Stomach (tissue), 9 donors: ENCODE data around the gene WNK2. TPM values are rescaled to one million over a fixed set of nuclear protein-coding genes. Genes with fewer than 3 reads are reported as not detected.

Experiments
- DNase-seq, 2 donors: peaks; one replicate each; pipeline versions ENCODE4 v3.0.0 to v3.0.0-alpha.2; 2013 to 2019
- H3K27ac ChIP-seq, 5 donors: fragments of 200-600 bp in 4 of 5; sonication (generic) in 4 of 5; one replicate each; pipeline ENCODE4 v1.5.1; 2013 to 2019; ENCODE audit warnings: mild to moderate bottlenecking in 1 of 5, moderate library complexity in 1 of 5
- H3K27me3 ChIP-seq, 3 donors: fragments of 200-600 bp; sonication (generic); one replicate each; pipeline ENCODE4 v1.5.1; 2017 to 2019; ENCODE audit warnings: mixed run types in 1 of 3
- H3K36me3 ChIP-seq, 4 donors: fragments of 200-600 bp; sonication (generic); 1 replicate in 3 of 4; 2 replicates in 1 of 4; pipeline ENCODE4 v1.5.1; 2016 to 2019
- H3K4me1 ChIP-seq, 4 donors: fragments of 200-600 bp; sonication (generic); one replicate each; pipeline ENCODE4 v1.5.1; 2016 to 2019
- H3K4me3 ChIP-seq, 4 donors: fragments of 200-600 bp; sonication (generic) in 3 of 4; one replicate each; pipeline ENCODE4 v1.5.1; 2016 to 2019; ENCODE audit warnings: mild to moderate bottlenecking in 1 of 4
- H3K9me3 ChIP-seq, 4 donors: fragments of 200-600 bp; sonication (generic); one replicate each; pipeline ENCODE4 v1.5.1; 2016 to 2019
- CTCF ChIP-seq, 7 experiments: fragments of 450-650 bp in 4 of 7; fragments of 200-600 bp in 3 of 7; sonication (generic) in 3 of 7; IDR thresholded peaks; one replicate each; pipeline ENCODE4 v1.5.1; 2016 to 2019; ENCODE audit warnings: antibody characterized with exemption in 7 of 7, control low read depth in 2 of 7, mild to moderate bottlenecking in 1 of 7
- EP300 ChIP-seq: sonication (generic); formaldehyde crosslinking; IDR thresholded peaks from one replicate; pipeline ENCODE4 v1.6.1; 2017; ENCODE audit warnings: antibody characterized with exemption
- POLR2A ChIP-seq, 4 donors: fragments of 450-650 bp; IDR thresholded peaks; one replicate each; pipeline ENCODE4 v1.6.1; 2016; ENCODE audit warnings: antibody characterized with exemption in 4 of 4, control low read depth in 2 of 4, mild to moderate bottlenecking in 1 of 4, moderate library complexity in 1 of 4
- POLR2AphosphoS5 ChIP-seq, 3 donors: sonication (generic); formaldehyde crosslinking; IDR thresholded peaks; one replicate each; pipeline ENCODE4 v1.6.1; 2016; ENCODE audit warnings: antibody characterized with exemption in 3 of 3
- WGBS, 5 donors: extraction: QIAGEN DNeasy Blood & Tissue Kit in 3 of 5; methylation state at CpG; one replicate each; pipeline versions ENCODE4 v1.1.5 to v1.1.7; 2013 to 2018; 5-methylcytosine and 5-hydroxymethylcytosine counted together
- intact Hi-C: fragments of 100-400 bp; cut with DNase I; formaldehyde crosslinking; loops from one replicate; pipeline ENCODE4 v1.15.1; 2023; ENCODE audit warnings: low total_unique reads
- polyA plus RNA-seq, 3 donors: library from polyadenylated mRNA; stranded (reverse); fragments of 200-250 nt; gene quantifications; one replicate each; pipeline ENCODE4 v1.2.3, GENCODE V29; 2013
- total RNA-seq, 5 donors: library from RNA; depleted of rRNA; stranded (reverse); fragments of >200 nt; gene quantifications; one replicate each; pipeline versions ENCODE4 v1.1.0 to v1.2.3, GENCODE V29; 2014 to 2016
- donor health status: healthy with polysubstance abuse.
- donor health status: Bipolar disorder and iron deficiency.
- donor health status: healthy.

The WNK2 gene
- total and polyA plus RNA-seq, 8 donors = 1.2 to 700 (median 15.9) TPM

DNA sequence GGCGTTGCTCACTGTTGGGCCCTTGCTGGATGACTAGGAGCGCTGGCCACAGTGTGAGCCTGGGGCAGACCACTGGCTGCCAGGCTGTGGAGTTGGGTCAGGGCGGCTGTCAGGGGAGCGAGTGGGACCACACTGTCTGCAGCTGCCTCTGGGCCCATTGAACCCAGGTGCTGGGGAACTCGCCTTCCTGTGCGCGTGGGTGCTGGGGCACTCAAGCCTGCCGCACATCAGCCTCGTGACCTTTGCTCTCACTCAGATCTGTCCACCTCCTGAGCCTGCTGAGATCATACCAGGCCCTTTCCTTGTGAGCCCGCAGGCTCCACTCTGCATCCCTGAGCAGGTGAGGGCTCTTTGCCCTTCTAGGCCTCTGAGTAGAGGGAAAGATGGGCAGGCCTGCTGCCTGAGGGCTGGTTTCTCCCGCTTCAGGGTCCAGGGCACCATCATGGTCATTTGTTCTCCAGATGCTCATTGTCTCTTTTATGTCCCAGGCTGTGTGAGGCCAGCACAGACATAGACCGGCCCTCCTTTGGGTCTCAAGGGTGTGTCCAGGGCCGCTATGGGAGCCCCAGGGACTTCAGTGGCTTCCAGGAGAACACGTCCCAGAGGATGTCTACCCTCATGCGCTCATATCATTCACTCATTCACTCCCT is 26.5 kb downstream of the WNK2 start:
- Histone ChIP-seq H3K9me3 (peaks cover 0 to 5% (median 2%) of the 10 kb centered on the region in 4 donors), H3K27ac (peak overlapping the region in 1 of 5 donors; percentile 31), H3K27me3 (no peaks in the 10 kb centered on the region), H3K4me3 (no peak overlapping the region), H3K36me3 (no peaks in the 10 kb centered on the region), H3K4me1 (peaks cover 16 to 34% (median 25%) of the 10 kb centered on the region in 4 donors)
- no peak for TF ChIP-seq EP300
- TF ChIP-seq POLR2A (IDR thresholded peaks at IDR 0.05) = no peak
- no peak for TF ChIP-seq CTCF (IDR thresholded peaks at IDR 0.05)
- no peak for TF ChIP-seq POLR2AphosphoS5 (IDR thresholded peaks at IDR 0.05)
- DNase-seq = no peak
- intact Hi-C loops = no loop called here
- 83 to 95% (median 93%) methylated on average over 6 to 15 of the region's 15 CpGs for WGBS, 5 donors

DNA sequence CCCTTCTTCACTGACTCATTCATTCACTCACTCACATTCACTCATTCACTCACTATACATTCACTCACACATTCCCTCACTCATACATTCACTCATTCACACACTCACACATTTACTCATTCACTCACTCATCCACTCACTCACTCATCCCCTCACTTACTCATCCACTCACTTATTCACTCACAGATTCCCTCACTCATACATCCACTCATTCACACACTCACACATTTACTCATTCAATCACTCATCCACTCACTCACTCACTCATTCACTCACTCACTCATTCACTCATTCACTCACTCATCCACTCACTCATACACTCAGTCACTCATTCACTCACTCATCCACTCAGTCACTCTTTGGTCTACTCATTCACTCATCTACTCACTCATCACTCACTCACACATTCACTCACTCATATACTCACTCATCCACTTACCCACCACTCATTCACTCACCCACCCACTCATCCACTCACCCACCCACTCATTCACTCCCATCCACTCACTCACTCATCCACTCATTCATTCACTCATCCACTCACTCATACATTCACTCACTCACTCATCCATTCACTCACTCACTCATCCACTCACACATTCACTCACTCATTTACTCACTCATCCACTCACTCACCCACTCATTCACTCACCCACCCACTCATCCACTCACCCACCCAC is 27.2 kb downstream of the WNK2 start:
- peaks cover 13 to 27% (median 19%) of the 10 kb centered on the region in 4 donors for H3K4me1 ChIP-seq
- H3K27ac ChIP-seq = no peak overlapping the region
- no peaks in the 10 kb centered on the region for H3K27me3 ChIP-seq
- peaks cover 0 to 9% (median 3%) of the 10 kb centered on the region in 4 donors for H3K9me3 ChIP-seq
- TF ChIP-seq CTCF (IDR thresholded peaks at IDR 0.05) (no peak), POLR2AphosphoS5 (IDR thresholded peaks at IDR 0.05) (no peak), POLR2A (IDR thresholded peaks at IDR 0.05) (no peak), EP300 (no peak)
- no peak for DNase-seq
- intact Hi-C loops = no loop called here
- H3K36me3 ChIP-seq = no peaks in the 10 kb centered on the region
- H3K4me3 ChIP-seq = no peak overlapping the region

DNA sequence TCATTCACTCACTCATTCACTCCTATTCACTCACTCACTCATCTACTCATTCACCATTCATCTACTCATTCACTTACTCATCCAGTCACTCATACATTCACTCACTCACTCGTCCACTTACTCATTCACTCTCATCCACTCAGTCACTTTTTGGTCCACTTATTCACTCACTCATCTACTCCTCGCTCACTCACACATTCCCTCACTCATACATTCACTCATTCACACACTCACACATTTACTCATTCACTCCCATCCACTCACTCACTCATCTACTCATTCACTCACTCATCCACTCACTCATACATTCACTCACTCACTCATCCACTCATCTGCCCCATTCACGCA is 27.7 kb downstream of the WNK2 start:
- no peak overlapping the region for H3K4me3 ChIP-seq
- intact Hi-C loops = no loop called here

GRCh38 chr9:93212409-93212808 is 28.5 kb downstream of the WNK2 start:
- 63 to 86% (median 78%) methylated on average over 4 to 5 of the region's 5 CpGs for WGBS, 5 donors
- Histone ChIP-seq H3K27ac (peak overlapping the region in 1 of 5 donors; percentile 9), H3K9me3 (peaks cover 0 to 9% (median 3%) of the 10 kb centered on the region in 4 donors), H3K36me3 (no peaks in the 10 kb centered on the region), H3K4me3 (no peak overlapping the region), H3K27me3 (no peaks in the 10 kb centered on the region), H3K4me1 (peaks cover under 1 to 15% (median 7%) of the 10 kb centered on the region in 4 donors)
- no peak for TF ChIP-seq CTCF (IDR thresholded peaks at IDR 0.05)
- TF ChIP-seq EP300 = no peak
- no peak for TF ChIP-seq POLR2A (IDR thresholded peaks at IDR 0.05)
- no peak for TF ChIP-seq POLR2AphosphoS5 (IDR thresholded peaks at IDR 0.05)
- DNase-seq = no peak
- intact Hi-C loops = no loop called here

More for the DNA sequence above, 27.7 kb downstream of the WNK2 start:
- no peaks in the 10 kb centered on the region for H3K36me3 ChIP-seq
- no peaks in the 10 kb centered on the region for H3K27me3 ChIP-seq
- peaks cover 0 to 9% (median 3%) of the 10 kb centered on the region in 4 donors for H3K9me3 ChIP-seq
- peaks cover 8 to 22% (median 15%) of the 10 kb centered on the region in 4 donors for H3K4me1 ChIP-seq
- DNase-seq = no peak
- TF ChIP-seq EP300 = no peak
- TF ChIP-seq CTCF (IDR thresholded peaks at IDR 0.05) = no peak
- no peak for TF ChIP-seq POLR2AphosphoS5 (IDR thresholded peaks at IDR 0.05)
- TF ChIP-seq POLR2A (IDR thresholded peaks at IDR 0.05) = no peak
- H3K27ac ChIP-seq = no peak overlapping the region
- WGBS, 5 donors = 88 to 96% (median 91%) methylated on average over 3 of the region's 3 CpGs
